BE2C (cell line): ENCODE measurements around the gene ERICH6.

ENCODE experiments used
- DNase-seq: peaks from one replicate; pipeline ENCODE4 v3.0.0-alpha.2; 2020
- H3K27me3 ChIP-seq: fragments of 250-450 bp; sonication (Bioruptor Pico); 2 replicates; pipeline ENCODE4 v1.5.1; 2020; ENCODE audit warnings: mild to moderate bottlenecking
- H3K36me3 ChIP-seq: fragments of 250-450 bp; sonication (Bioruptor Pico); 2 replicates; pipeline ENCODE4 v1.5.1; 2020; ENCODE audit warnings: mild to moderate bottlenecking
- H3K4me1 ChIP-seq: fragments of 250-450 bp; sonication (Bioruptor Pico); 2 replicates; pipeline ENCODE4 v1.5.1; 2020
- H3K4me3 ChIP-seq: 2 replicates; pipeline ENCODE4 v1.5.1; 2011; ENCODE audit warnings: low read depth, low read length
- H3K9me3 ChIP-seq: fragments of 250-450 bp; sonication (Bioruptor Pico); 2 replicates; pipeline ENCODE4 v1.5.1; 2020
- TF ChIP-seq, protein P1 (sequence below): IDR thresholded peaks from 2 replicates; pipeline ENCODE4 v1.5.1; 2012; ENCODE audit warnings: mild to moderate bottlenecking, low read depth, low read length

ERICH6 gene

DNA sequence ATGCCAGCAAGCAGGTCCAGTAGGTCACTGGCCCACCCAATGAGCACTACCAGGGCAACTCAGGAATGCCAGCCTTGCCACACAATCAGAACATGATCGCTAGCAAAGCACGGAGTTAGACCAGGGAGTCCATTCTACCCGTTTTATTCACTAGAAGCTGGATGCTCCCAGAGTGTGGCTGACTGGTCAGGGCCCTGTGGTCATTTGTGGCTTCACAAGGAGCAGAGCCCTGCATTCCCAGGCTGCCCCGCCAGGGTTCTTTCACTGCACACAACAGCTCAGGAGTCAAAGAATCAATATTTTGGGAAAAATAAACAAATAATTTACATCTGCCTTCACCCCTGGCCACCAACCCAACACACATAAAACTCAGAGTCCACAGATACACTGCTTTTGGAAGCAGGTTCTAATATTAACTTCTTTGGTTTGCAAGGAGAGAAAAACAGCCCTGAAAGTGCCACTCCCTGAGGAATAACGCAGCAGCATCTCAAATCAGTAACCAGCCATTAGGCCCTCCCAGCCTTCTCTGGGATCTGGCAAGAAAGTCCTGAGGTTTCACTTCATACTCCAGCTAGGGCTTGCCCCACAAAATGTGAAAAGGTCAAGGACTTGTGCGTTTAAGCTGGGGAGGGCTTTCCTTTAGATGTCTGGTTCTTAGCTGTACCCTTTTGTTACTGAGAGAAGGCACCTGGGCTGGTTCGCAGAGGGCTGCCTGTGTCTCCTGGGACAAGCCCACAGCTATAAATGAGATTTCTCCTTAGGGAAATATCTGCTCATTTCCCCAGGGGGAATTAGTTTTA lies 43.3 kb upstream of the ERICH6 start:
- H3K36me3 ChIP-seq: peaks cover 15% of the 10 kb centered on the region
- H3K4me1 ChIP-seq: no peaks in the 10 kb centered on the region
- no peaks in the 10 kb centered on the region for H3K9me3 ChIP-seq
- no peak for DNase-seq
- no peaks in the 10 kb centered on the region for H3K27me3 ChIP-seq
- TF ChIP-seq, protein P1, sequence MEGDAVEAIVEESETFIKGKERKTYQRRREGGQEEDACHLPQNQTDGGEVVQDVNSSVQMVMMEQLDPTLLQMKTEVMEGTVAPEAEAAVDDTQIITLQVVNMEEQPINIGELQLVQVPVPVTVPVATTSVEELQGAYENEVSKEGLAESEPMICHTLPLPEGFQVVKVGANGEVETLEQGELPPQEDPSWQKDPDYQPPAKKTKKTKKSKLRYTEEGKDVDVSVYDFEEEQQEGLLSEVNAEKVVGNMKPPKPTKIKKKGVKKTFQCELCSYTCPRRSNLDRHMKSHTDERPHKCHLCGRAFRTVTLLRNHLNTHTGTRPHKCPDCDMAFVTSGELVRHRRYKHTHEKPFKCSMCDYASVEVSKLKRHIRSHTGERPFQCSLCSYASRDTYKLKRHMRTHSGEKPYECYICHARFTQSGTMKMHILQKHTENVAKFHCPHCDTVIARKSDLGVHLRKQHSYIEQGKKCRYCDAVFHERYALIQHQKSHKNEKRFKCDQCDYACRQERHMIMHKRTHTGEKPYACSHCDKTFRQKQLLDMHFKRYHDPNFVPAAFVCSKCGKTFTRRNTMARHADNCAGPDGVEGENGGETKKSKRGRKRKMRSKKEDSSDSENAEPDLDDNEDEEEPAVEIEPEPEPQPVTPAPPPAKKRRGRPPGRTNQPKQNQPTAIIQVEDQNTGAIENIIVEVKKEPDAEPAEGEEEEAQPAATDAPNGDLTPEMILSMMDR: no peak
- H3K4me3 ChIP-seq: no peak overlapping the region

DNA sequence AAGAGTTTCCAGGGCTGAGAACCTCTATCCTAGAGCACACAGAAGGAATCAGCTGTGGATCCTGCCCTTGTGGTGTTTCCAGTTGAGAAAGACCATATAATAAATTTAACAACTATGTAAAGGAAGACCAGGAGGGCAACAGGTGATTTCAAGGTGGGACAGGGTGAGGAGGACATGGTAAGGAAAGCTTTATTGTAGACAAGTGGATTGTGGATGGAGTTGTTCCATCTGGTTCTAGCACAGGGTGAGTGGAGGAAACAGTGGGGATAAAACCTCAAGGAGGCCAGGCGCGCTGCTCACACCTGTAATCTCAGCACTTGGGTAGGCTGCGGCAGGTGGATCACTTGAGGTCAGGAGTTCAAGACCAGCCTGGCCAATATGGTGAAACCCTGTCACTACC lies 42.1 kb upstream of the ERICH6 start:
- H3K9me3 ChIP-seq: no peaks in the 10 kb centered on the region
- TF ChIP-seq, protein P1: no peak
- DNase-seq: no peak
- H3K4me1 ChIP-seq: no peaks in the 10 kb centered on the region
- H3K4me3 ChIP-seq: no peak overlapping the region
- peaks cover 21% of the 10 kb centered on the region for H3K36me3 ChIP-seq
- no peaks in the 10 kb centered on the region for H3K27me3 ChIP-seq

DNA sequence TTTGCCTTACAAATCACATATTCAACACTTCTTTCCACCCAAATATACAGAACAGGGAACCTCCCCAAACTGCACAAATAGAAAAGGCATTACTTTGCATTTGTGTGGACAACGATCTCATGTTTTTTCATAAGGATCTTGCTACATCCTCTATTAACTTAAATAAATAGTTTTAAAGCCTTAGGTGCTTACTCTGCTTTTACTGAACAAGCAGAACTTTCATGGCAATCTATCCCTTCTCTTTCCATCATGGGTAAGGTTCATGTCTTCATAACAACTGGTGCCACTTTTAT lies 41.1 kb upstream of the ERICH6 start:
- TF ChIP-seq, protein P1: no peak
- no peak overlapping the region for H3K4me3 ChIP-seq
- DNase-seq: no peak
- no peaks in the 10 kb centered on the region for H3K27me3 ChIP-seq
- no peaks in the 10 kb centered on the region for H3K9me3 ChIP-seq
- H3K4me1 ChIP-seq: no peaks in the 10 kb centered on the region
- peaks cover 17% of the 10 kb centered on the region for H3K36me3 ChIP-seq

DNA sequence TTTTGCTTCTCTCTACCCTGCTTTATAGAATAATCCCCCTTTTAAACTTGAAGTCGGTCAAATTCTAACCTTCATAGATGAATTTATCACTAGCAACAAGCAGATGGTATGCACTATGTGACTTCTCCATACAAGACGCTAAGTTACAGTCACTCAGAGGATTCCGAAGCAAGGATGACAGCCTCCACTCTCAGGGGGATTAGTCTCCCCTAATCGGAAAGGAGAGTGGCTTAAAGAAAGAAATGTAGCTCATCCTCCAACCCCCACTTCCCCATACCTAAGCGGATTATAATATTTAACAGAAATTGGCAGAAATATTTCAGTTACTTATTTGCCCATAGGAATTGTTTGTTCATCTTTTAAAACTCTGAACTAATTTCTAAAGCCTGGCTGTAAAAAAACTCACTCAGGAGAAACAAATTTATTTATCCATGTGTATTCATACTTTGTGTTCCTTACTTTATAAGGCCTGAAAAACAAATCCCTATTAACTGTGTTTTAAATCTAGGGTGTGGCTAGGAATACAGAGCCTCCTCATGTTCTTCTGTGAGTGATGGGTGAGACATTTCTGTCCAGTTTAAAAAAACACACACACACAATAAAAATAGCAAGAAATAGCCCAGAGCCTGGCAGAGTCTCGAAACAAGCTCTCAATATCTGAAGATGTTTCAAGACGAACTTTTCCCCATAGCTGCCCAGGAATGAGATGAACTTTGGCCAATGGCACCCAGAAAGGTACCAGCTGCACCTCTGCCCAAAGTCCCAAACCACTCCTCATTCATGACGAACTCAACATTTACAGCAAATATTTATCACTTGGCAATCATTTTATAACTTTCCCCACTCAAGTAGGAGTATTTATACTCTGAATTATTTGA lies 40.6 kb upstream of the ERICH6 start:
- Histone ChIP-seq H3K9me3 (no peaks in the 10 kb centered on the region), H3K36me3 (peaks cover 17% of the 10 kb centered on the region), H3K27me3 (no peaks in the 10 kb centered on the region), H3K4me1 (no peaks in the 10 kb centered on the region), H3K4me3 (no peak overlapping the region)
- DNase-seq: no peak
- TF ChIP-seq, protein P1: no peak

DNA sequence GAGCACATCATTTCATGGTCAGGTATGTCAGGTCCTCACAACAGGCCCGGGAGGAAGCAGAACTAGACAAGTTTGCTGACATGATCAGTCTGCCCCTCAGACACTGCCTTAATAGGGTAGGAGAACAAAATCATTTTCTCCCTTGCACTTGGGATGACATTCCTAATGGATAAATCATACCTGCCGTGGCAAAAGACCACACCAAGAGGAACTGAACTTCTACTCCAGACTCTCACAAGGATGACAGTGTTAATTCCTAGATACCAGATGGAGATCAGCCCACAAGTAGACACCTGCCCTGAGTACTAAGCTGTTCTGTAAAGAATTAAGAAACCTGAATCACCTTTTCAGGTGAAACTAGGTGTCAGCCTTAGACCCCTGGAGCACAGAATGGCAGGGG lies 39.8 kb upstream of the ERICH6 start:
- TF ChIP-seq, protein P1: no peak
- Histone ChIP-seq H3K4me1 (no peaks in the 10 kb centered on the region), H3K4me3 (no peak overlapping the region), H3K36me3 (peaks cover 17% of the 10 kb centered on the region), H3K27me3 (no peaks in the 10 kb centered on the region), H3K9me3 (no peaks in the 10 kb centered on the region)
- no peak for DNase-seq

DNA sequence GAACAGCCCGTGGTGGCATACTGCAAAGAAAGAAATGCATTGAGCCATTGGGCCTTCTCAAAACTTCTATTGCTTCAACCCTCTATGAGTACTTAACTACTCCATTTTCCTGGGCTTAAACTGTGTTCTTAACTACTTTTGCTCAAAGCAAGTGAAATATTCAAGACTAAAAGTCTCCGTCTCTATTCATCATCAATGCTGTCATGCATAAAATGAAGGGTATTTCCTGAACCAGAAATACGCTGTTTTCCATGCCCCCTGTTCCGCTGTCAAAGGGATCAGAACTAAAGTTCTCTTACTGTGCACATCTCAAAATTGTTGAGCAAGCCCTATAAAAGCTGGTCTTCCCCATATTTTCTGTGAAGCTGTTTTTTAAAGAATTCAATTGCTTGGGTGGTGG lies 39.0 kb upstream of the ERICH6 start:
- DNase-seq: no peak
- no peak overlapping the region for H3K4me3 ChIP-seq
- H3K27me3 ChIP-seq: no peaks in the 10 kb centered on the region
- H3K36me3 ChIP-seq: peaks cover 17% of the 10 kb centered on the region
- no peaks in the 10 kb centered on the region for H3K9me3 ChIP-seq
- peaks cover 4% of the 10 kb centered on the region for H3K4me1 ChIP-seq
- TF ChIP-seq, protein P1: no peak
